GM10266 (cell line): ENCODE results near the gene PTPRD.

Source experiments
- DNase-seq: peaks from one replicate; pipeline ENCODE4 v3.0.0; 2012; ENCODE audit errors: extremely low spot score
- TF ChIP-seq, protein P1 (sequence below): IDR thresholded peaks from 2 replicates; pipeline ENCODE4 v1.5.1; 2012; ENCODE audit warnings: mild to moderate bottlenecking, low read depth; ENCODE audit not compliant: control insufficient read depth, insufficient read depth; ENCODE audit errors: missing control alignments

PTPRD gene

DNA sequence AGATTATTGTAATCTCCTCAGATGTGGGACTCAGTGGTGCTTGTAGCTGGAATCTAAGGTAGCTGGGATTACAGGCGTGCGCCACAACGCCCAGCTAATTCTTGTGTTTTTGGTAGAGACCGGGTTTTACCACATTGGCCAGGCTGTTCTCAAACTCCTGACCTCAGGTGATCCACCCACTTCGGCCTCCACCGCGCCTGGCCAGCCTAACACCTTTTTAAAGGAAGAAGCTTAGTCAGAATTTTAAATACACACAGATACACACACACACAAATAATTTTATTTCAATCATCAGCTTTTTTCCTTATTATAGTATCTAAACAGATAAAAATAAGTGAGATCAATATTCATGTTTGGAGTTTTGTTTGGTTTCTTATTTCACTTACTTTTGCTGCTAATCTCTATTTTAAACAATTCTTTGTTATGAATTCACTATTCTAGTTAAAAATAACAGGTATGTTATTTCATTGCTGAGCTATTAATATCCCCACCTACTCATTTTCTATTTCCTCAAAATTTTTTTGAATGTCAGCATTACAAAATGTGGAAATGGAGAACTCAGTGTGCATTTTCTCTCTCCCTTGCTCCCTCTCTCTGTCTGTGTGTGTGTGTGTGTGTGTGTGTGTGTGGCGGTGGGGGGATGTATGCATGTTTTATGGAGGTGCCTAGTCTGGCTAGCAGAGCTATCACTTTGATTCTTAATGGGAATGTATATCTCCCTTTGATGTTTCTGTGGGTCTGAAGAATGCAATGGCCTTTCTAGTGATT, 1852.6 kb downstream of the PTPRD start:
- TF ChIP-seq, protein P1, sequence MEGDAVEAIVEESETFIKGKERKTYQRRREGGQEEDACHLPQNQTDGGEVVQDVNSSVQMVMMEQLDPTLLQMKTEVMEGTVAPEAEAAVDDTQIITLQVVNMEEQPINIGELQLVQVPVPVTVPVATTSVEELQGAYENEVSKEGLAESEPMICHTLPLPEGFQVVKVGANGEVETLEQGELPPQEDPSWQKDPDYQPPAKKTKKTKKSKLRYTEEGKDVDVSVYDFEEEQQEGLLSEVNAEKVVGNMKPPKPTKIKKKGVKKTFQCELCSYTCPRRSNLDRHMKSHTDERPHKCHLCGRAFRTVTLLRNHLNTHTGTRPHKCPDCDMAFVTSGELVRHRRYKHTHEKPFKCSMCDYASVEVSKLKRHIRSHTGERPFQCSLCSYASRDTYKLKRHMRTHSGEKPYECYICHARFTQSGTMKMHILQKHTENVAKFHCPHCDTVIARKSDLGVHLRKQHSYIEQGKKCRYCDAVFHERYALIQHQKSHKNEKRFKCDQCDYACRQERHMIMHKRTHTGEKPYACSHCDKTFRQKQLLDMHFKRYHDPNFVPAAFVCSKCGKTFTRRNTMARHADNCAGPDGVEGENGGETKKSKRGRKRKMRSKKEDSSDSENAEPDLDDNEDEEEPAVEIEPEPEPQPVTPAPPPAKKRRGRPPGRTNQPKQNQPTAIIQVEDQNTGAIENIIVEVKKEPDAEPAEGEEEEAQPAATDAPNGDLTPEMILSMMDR: no peak
- no peak for DNase-seq

DNA sequence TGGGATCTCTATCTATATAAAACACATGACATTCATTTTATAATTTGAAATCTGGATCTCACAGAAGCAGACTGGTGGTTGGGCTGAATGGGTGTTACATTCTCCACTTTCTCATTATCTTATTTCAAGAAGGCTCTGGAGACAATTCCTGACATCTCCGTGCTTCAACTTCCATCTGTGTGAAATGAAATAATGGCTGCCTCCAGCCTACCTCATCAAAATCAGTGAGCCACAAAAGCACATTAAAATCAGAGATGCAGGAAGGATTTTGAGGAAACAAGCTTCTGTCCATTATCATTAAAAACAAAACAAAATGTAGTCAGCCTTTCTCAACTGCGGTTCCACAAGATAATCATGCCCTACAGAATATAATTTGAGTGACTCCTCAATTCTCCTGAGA, 1854.9 kb downstream of the PTPRD start:
- TF ChIP-seq, protein P1: no peak
- DNase-seq: no peak

DNA sequence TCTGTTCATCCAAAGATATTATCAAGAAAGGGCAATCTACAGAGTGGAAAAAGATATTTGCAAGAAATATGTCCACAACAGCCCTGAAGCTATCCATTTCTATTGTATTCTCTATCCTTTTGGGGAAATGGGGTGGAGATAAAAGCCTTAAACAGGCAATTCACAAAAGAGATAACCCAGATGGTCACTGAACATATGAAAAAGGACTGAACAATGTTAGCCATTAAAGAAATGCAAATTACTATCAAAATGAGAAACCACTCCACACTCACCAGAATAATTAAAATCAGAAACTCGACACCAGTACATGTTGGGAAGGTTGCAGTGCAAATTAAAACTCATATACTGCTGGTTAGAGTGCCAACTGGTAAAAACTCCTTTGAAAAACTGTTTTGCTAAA, 1858.1 kb downstream of the PTPRD start:
- TF ChIP-seq, protein P1: no peak
- no peak for DNase-seq

DNA sequence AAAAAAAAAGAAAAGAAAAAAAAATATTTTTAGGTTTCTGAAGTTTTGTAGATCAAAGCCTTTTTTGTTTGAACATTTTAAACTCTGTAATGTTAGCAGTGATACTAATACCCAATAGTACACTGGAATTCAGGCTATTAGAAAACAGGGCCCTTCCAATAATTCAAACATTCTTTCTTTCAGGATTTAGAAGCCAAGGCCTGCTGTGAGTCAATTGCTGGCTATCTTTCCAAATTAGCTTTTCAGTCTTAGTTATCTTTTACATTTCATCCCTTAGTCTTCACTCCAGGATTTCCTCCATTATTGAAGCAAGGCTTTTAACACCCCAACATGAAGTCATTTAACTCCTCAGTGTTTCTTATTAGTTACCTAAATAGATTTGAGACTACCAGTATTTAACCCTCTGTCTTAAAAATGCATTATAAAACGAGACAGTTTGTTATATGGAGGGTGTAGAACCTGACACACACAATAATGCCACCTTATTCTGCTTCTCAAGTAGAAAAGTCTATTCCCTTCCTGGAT, 1861.3 kb downstream of the PTPRD start:
- TF ChIP-seq, protein P1: no peak

DNA sequence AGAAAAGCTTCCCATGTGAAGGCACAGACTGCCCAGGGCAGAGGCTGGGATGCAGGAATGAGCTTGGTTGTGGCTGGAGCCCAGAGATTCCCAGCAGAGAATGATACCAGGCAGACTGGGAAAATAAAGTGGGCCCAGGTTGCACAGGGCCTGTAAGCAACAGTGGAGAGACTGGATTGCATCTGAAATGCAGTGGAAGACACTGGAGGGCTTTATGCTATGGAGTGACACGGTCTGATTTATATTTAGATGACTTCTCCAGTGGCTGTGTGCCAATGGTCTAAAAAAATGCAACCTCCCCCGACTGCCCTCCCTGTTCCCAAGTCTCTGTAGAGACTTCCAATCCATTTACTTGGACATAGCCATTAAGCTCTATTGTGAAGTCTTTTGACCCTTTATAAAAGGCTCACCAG, 1862.2 kb downstream of the PTPRD start:
- TF ChIP-seq, protein P1: no peak
- no peak for DNase-seq

More for the DNA sequence above, 1861.3 kb downstream of the PTPRD start:
- DNase-seq: no peak

DNA sequence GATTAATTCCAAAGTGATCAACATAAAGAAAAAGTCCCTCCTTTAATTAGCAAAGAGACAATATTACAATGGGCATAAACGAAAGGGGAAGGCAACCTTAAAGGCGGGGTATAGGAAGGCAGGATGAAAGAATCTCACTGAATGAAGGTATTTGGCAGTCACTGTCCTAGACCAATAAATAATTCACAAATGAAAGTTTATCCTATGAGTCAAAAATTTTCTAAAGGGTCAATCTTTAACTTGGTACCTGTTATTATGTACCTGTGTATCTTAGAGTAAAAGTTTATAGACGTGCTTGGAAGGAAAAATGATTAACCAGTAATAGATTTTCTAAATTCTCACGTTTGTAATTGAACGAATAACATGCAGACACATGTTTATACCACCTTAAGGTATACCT, 1867.5 kb downstream of the PTPRD start:
- TF ChIP-seq, protein P1: no peak
- DNase-seq: no peak

DNA sequence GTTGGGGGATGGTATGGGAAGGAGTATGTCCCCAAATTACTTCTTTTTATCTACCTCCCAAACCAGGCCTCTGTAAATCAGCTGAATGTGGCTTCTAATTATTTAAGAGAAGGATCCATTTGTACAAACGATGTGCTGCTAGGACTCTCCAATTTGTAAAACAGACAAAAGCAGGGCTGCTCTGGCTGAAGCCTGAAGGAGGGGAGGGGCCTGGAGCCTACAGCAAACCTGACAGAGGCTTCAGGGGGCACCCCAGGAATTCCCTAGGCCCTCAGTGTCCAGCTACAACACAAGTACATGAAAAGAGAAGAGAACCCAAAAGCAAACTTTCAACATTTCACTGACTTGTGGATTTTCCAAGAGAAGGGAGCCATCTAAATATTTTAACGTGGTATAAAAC, 1873.9 kb downstream of the PTPRD start:
- DNase-seq: no peak
- TF ChIP-seq, protein P1: no peak
